ENCODE results near the gene ATP8B1. TPM values are rescaled to one million over a fixed set of nuclear protein-coding genes. Genes with fewer than 3 reads are reported as not detected.

Gene ATP8B1
- total and polyA plus RNA-seq, 2 of the 8 experiments (the other 6 are each of a cell fraction or from before 2014, with no cell fraction given) = 1.1 to 4.6 TPM

DNA sequence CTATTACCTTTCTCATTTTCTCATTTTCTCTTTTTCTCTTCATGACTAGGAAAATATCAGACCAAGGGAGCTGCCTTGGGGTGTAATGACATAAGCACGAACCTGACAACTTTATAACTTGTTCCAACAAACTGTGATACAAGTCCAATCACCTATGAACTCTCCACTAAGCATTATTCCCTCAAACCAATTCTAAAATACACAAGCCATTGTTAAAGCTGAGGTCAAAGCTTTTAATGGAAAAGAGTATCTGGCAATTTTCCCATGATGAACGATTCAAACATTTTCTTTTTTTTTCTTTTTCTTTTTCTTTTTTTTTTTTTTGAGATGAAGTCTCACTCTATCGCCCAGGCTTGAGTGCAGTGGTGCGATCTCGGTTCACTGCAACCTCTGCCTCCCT lies 133.1 kb downstream of the ATP8B1 start:
- H4K91ac ChIP-seq (replicated peaks; ENCODE audit: insufficient read length, low read length) = no peak overlapping the region
- 97% methylated on average over 3 of the region's 5 CpGs; no CpG with 5 or more reads in 1 of the 2 experiments for WGBS, 2 experiments (ENCODE audit: extremely low coverage in 1 of 2, insufficient coverage in 1 of 2, insufficient read length in 1 of 2, insufficient replicate concordance in 2 of 2, low coverage in 1 of 2, low lambda C conversion rate in 2 of 2, missing lambda C conversion rate in 1 of 2)
- H2BK120ac ChIP-seq (replicated peaks; ENCODE audit: low read depth, low read length) = no peak overlapping the region
- H3K27ac ChIP-seq (ENCODE audit: low read depth, low read length) = no peak overlapping the region
- TF ChIP-seq FOSL1 (IDR thresholded peaks at IDR 0.05; ENCODE audit: insufficient read depth, low read depth, low read length) (no peak), TCF12 (IDR thresholded peaks at IDR 0.05; ENCODE audit: low read depth, low read length) (no peak), NRF1 (IDR thresholded peaks at IDR 0.05; ENCODE audit: low read depth, low read length) (no peak), SAP30 (IDR thresholded peaks at IDR 0.05; ENCODE audit: insufficient read depth, insufficient replicate concordance, low read length) (no peak), RXRA (IDR thresholded peaks at IDR 0.05; ENCODE audit: insufficient read depth, low read depth, low read length) (no peak), GTF2F1 (IDR thresholded peaks at IDR 0.05; ENCODE audit: borderline replicate concordance, low read depth, low read length) (no peak), CREB1 (IDR thresholded peaks at IDR 0.05) (no peak), PHF8 (conservative IDR thresholded peaks at IDR 0.05; ENCODE audit: low read depth, low read length) (no peak), TEAD4 (IDR thresholded peaks at IDR 0.05; ENCODE audit: low read depth, low read length) (no peak), GABPA (IDR thresholded peaks at IDR 0.05; ENCODE audit: borderline replicate concordance, insufficient read depth, low read length) (no peak), SIX5 (IDR thresholded peaks at IDR 0.05; ENCODE audit: low read depth, low read length) (no peak), KDM1A (IDR thresholded peaks at IDR 0.05; ENCODE audit: borderline replicate concordance, low read length) (no peak), TAF7 (optimal IDR thresholded peaks at IDR 0.05; ENCODE audit: borderline replicate concordance, low read depth, low read length) (no peak), JUN (IDR thresholded peaks at IDR 0.05; ENCODE audit: low read depth, low read length) (no peak)
- H2AFZ ChIP-seq (ENCODE audit: low read length) = no peak overlapping the region
- H3K18ac ChIP-seq (ENCODE audit: extremely low read depth, low read length) = no peak overlapping the region
- H3K4me1 ChIP-seq (replicated peaks in 1 of 4; ENCODE audit: control insufficient read depth in 3 of 4, insufficient read depth in 4 of 4, low read length in 3 of 4) = no peaks in the 10 kb centered on the region
- no peak overlapping the region for H3K56ac ChIP-seq (replicated peaks; ENCODE audit: insufficient read length, low read depth, low read length)
- no peak overlapping the region for H3K14ac ChIP-seq (ENCODE audit: insufficient read length)
- no peak overlapping the region for H3K4me3 ChIP-seq (ENCODE audit: extremely low read depth in 1 of 4, insufficient read depth in 2 of 4, low read depth in 3 of 4, low read length in 4 of 4)
- H2BK20ac ChIP-seq (ENCODE audit: low read length) = no peak overlapping the region
- no peak for DNase-seq (ENCODE audit: low read depth in 1 of 2, low spot score in 2 of 2)
- H3K4ac ChIP-seq (replicated peaks; ENCODE audit: insufficient read length, low read depth, low read length) = no peak overlapping the region
- H3K79me1 ChIP-seq (ENCODE audit: low read depth, low read length) = no peaks in the 10 kb centered on the region; the same call in 1 of the 2 replicates
- H2BK12ac ChIP-seq (ENCODE audit: low read depth, low read length) = no peak overlapping the region
- H3K79me2 ChIP-seq (ENCODE audit: control insufficient read depth in 1 of 2, insufficient read depth in 2 of 2, low read length in 2 of 2) = no peaks in the 10 kb centered on the region
- no peak overlapping the region for H4K5ac ChIP-seq (ENCODE audit: insufficient read length, low read depth, low read length)
- no peaks in the 10 kb centered on the region for H3K27me3 ChIP-seq (replicated peaks in 1 of 4; ENCODE audit: control insufficient read depth in 3 of 4, extremely low read depth in 1 of 4, insufficient read depth in 3 of 4, low read length in 3 of 4)
- no peak overlapping the region for H3K4me2 ChIP-seq (ENCODE audit: insufficient read depth in 1 of 2, low read depth in 2 of 2, low read length in 2 of 2)
- H3K9ac ChIP-seq (replicated peaks in 1 of 4; ENCODE audit: extremely low read depth in 1 of 4, low read depth in 3 of 4, low read length in 3 of 4) = no peak overlapping the region
- H2AK5ac ChIP-seq (ENCODE audit: low read depth, low read length) = no peak overlapping the region
- no peaks in the 10 kb centered on the region for H3K9me3 ChIP-seq (ENCODE audit: insufficient read depth in 2 of 2, low read depth in 1 of 2, low read length in 1 of 2)
- no peaks in the 10 kb centered on the region for H3K36me3 ChIP-seq (ENCODE audit: control insufficient read depth in 2 of 4, insufficient read depth in 4 of 4, low read length in 3 of 4)
- ChIA-PET POLR2A (ENCODE audit: partially characterized antibody) (no interaction called here), CTCF (ENCODE audit: partially characterized antibody) (interaction anchor here (1.1 to 2.6 kb wide), 2 partner anchors 10 to 19 kb away, joined by 3 to 7 read pairs; no protein-coding TSS in a partner anchor)
- no peak overlapping the region for H3K23ac ChIP-seq (ENCODE audit: insufficient read length)
- no peak overlapping the region for H4K8ac ChIP-seq (ENCODE audit: extremely low read depth, insufficient read depth, low read length)
- no peaks in the 10 kb centered on the region for H4K20me1 ChIP-seq (replicated peaks in 1 of 2; ENCODE audit: control insufficient read depth in 1 of 2, insufficient read depth in 2 of 2, low read length in 2 of 2)
- no peak overlapping the region for H2BK15ac ChIP-seq (ENCODE audit: low read length)
- FAIRE-seq = no peak
- no peaks in the 10 kb centered on the region for H3K23me2 ChIP-seq (ENCODE audit: low read depth, low read length)
- H2BK5ac ChIP-seq (ENCODE audit: low read depth, low read length) = no peak overlapping the region

Data from H1 (cell line).